RPMI7951 (cell line): ENCODE measurements around the gene HRH3. TPM values are rescaled to one million over a fixed set of nuclear protein-coding genes. Genes with fewer than 3 reads are reported as not detected.

ENCODE experiments used
- DNase-seq: peaks from one replicate; pipeline ENCODE4 v3.0.0-alpha.2; 2012; ENCODE audit warnings: low read depth
- total RNA-seq: library from RNA; depleted of rRNA; stranded (reverse); fragments of >200 nt; shearing (Covaris generic); gene quantifications from 2 replicates; pipeline ENCODE4 v1.2.3, GENCODE V29; 2014

Gene HRH3
- total RNA-seq, 1 experiment from 2014 or later: not detected

- no peak for DNase-seq
Observed at GRCh38 chr20:62200491-62201172, 19.4 kb downstream of the HRH3 start.

- no peak for DNase-seq
Observed at GRCh38 chr20:62198931-62199330, 21.1 kb downstream of the HRH3 start.

DNA sequence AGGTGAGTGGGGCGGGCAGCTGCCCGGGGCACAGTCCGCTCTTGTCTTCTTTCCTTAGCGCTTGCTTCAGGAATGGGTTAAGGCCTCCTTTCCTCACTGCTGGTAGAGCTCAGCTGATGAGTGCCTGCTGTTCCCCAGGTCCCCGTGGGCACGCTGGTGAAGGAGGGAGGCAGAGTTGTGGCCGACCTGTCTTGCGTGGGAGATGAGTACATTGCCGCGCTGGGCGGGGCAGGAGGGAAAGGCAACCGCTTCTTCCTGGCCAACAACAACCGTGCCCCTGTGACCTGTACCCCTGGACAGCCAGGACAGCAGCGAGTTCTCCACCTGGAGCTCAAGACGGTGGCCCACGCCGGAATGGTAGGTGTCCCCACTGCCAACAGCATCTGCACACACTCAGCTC is 21.6 kb downstream of the HRH3 start:
- DNase-seq: no peak

- no peak for DNase-seq
Observed at GRCh38 chr20:62197801-62198200, 22.3 kb downstream of the HRH3 start.

DNA sequence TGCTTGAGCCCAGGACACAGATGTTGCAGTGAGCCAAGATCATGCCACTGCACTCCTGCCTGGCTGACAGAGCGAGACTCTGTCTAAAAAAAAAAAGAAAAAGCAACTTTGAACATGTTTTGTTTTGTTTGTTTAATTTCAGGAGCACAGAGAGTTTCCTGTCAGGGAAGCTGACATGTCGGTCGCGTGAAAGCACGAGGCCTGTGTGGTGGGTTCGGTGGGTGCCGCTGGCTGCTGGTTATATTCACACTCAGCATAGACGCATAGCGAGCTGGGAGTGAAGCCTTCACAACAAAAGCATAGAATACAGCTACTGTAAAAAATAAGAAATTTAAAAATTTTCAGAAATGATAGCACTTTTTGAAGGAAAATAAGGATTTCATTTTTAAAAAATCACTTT is 22.8 kb downstream of the HRH3 start:
- DNase-seq: no peak

- no peak for DNase-seq
Observed at GRCh38 chr20:62196286-62196685, 23.8 kb downstream of the HRH3 start.

GRCh38 chr20:62195736-62196135 is 24.3 kb downstream of the HRH3 start:
- no peak for DNase-seq

GRCh38 chr20:62195075-62195405 is 25.0 kb downstream of the HRH3 start:
- DNase-seq: no peak

DNA sequence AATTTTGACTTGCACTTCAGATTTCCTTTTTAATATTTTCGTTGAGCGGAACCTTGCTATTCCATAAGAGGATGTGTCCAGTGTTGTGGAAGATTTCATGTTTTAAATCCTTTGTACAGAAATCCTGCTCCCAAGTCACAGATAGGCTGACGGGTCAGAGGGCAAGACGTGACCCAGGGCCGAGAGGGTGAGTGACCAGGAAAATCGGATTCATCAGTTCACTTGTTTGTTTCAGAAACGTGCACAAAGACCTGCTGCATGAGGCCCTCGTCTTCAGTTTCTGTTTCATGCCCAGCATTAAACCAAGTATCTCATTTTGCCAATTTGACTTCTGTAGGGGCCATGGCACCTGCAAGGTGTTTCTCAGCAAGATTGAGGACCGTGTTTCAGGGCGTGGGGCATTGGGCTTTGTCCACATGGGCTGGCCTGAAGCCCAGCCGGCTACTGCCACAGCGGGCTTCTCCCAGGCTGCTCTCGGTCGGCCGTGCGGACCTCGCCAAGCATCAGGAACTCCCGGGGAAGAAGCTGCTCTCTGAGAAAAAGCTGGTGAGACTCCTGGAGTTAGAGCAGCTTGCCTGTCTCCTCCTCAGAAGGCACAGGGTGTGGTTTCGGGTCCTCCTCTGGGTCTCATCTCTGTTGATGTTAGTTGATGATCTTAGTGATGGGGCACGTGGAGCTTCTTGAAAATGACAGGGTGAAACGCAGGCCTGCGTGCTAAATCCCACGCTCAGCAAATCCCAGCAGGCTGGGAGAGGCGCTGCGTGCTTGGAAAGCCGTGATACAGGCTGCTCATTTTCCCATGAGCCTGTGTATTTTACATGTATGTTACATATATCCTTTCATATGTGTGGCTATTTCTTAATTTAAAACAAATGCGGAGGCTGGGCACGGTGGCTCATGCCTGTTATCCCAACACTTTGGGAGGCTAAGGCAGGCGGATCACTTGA is 26.7 kb downstream of the HRH3 start:
- DNase-seq: no peak

GRCh38 chr20:62192635-62193034 is 27.4 kb downstream of the HRH3 start:
- DNase-seq: no peak

DNA sequence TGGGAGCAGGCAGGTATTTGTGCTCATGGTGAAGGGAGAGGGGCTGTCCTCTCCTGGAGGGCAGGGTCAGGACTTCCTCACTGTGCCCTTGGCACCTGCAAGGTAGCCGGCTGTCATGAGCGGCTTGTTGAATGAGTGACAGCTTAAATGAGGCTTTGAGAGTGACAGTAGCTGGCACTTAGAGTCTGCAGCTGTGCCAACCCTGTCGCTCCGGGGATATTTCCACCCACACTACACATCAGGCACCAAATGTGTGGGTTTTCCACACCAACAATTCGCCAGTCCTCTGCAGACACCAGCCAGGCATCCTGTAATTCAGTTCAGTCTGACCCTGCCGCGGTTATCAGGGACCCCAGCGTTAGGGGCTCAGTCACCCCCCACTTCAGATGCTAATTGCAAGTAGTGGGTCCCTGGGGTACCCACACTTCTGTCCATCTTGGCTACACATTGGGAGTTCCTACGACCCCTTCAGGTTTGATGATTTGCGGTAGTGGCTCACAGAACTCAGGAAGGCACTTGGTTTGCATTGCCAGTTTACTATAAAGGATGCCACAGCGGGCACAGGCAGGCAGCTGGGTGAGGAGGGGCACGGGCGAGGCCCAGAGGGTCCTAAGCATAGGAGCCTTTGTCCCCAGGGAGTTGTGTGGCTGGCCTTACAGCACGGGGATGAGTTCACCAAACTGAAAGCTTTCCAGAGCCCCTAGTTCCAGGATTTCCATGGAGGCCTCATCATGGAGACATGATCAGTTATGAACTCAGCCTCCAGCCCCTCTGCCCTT is 28.1 kb downstream of the HRH3 start:
- no peak for DNase-seq

DNA sequence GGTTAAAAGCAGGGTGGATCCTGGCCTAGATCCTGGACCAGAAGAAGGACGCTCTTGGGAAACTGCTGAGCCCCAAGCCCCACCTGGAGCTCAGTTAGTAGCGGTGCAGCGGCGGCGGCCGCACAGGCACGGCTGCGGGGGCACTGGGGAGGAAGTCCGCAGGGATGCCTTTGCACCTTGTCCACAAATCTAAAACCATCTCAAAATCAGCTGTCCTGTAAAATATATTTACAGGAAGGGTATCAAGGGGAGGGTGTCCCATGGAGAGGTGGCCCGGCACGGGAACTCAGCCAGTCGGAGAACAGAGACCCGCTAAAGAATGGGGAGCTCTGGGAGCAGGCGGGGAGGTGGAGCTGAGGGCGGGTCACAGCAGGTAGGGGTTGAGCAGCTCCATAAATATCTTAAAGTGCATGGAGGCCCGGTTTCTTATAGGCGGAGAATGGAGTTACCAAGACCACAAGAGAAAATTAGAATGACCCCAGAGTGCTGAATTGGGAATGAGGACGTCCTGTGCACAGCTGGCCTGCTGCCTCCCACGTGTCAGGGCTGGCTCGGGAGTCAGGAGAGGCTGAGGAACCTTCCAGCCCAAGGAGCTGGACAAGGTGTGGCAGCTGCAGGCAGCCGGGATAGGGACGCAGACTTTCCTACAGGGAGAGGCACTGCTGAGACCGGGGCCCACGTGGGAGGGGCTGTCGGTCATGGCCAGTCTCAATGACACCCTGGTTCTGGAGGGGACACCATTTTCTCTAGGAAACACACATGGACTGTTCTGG is 29.3 kb downstream of the HRH3 start:
- DNase-seq: no peak

- DNase-seq: no peak
Observed at GRCh38 chr20:62186887-62187866, 32.9 kb downstream of the HRH3 start.

- no peak for DNase-seq
Observed at GRCh38 chr20:62186096-62186426, 34.0 kb downstream of the HRH3 start.

GRCh38 chr20:62183426-62184142 is 36.5 kb downstream of the HRH3 start:
- DNase-seq: no peak

GRCh38 chr20:62182469-62183425 is 37.3 kb downstream of the HRH3 start, which contains the start of gene MTG2:
Gene MTG2, plus strand, starts transcription at chr20:62183028. Its CDS starts 10,393 bp downstream, at chr20:62193421.
- peak; percentile 97 for DNase-seq

DNA sequence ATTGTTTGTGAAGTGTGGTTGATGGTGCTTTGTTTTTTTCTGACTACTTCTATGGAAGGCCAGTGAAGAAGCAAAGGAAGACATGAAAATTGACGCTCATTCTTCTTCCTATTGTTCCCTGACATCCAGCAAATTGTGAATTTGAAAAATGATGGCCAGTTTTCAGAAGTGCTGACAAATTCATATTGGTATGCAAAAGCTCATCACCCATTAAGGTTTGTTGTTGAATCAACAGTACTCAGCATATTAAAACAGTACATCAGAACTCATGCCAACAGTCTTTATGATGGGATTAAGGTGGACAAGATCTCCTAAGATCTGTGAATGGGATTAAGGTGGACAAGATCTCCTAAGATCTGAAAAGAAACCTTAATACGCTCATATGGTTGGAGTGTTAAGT is 38.3 kb downstream of the HRH3 start:
- DNase-seq: no peak

DNA sequence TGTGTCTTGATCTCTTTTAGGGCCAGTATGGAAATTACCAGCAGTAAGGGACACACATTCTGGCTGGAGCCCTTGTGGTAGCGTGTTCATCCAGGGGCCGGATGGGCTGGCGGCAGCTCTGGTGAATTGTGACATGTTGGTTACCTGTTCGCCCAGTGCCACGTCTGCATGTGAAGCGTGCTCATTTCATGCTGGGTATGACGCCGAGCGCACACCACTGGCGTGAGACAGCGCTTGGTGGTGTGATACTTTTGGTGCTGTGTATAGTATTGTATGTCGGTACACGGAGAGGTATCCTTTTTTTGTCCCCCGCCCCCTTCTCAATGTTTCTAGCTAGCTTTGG is 40.9 kb downstream of the HRH3 start:
- DNase-seq: no peak
